Sigmoid colon (tissue), 7 donors: ENCODE data around the gene DNAJC9. TPM values are rescaled to one million over a fixed set of nuclear protein-coding genes. Genes with fewer than 3 reads are reported as not detected.

ENCODE experiments used
- DNase-seq: peaks from one replicate; pipeline ENCODE4 v3.0.0-alpha.2; 2019
- H3K27ac ChIP-seq, 4 donors: fragments of 200-600 bp; sonication (generic); one replicate each; pipeline ENCODE4 v1.5.1; 2016 to 2019; ENCODE audit warnings: mild to moderate bottlenecking in 1 of 4
- H3K27me3 ChIP-seq, 3 donors: fragments of 200-600 bp; sonication (generic); one replicate each; pipeline ENCODE4 v1.5.1; 2019; ENCODE audit warnings: mild to moderate bottlenecking in 1 of 3
- H3K36me3 ChIP-seq, 4 donors: fragments of 200-600 bp; sonication (generic); one replicate each; pipeline ENCODE4 v1.5.1; 2016 to 2019
- H3K4me1 ChIP-seq, 4 donors: fragments of 200-600 bp; sonication (generic); one replicate each; pipeline ENCODE4 v1.5.1; 2017 to 2019
- H3K4me3 ChIP-seq, 4 donors: fragments of 200-600 bp; sonication (generic); one replicate each; pipeline ENCODE4 v1.5.1; 2017 to 2019; ENCODE audit warnings: mild to moderate bottlenecking in 2 of 4, moderate library complexity in 1 of 4
- H3K9me3 ChIP-seq, 4 donors: fragments of 200-600 bp in 3 of 4; sonication (generic) in 3 of 4; one replicate each; pipeline versions ENCODE4 v1.5.1 to v1.6.1; 2013 to 2019
- CTCF ChIP-seq, 4 experiments: fragments of 450-650 bp in 3 of 4; fragments of 200-600 bp in 1 of 4; IDR thresholded peaks; one replicate each; pipeline ENCODE4 v1.5.1; 2016 to 2019; ENCODE audit warnings: antibody characterized with exemption in 4 of 4, mild to moderate bottlenecking in 3 of 4, moderate library complexity in 2 of 4
- EP300 ChIP-seq, 4 donors: sonication (generic); formaldehyde crosslinking; IDR thresholded peaks; one replicate each; pipeline ENCODE4 v1.6.1; 2017; ENCODE audit warnings: antibody characterized with exemption in 4 of 4
- POLR2A ChIP-seq, 2 donors: fragments of 450-650 bp; IDR thresholded peaks; one replicate each; pipeline ENCODE4 v1.6.1; 2016; ENCODE audit warnings: antibody characterized with exemption in 2 of 2, mild to moderate bottlenecking in 2 of 2, moderate library complexity in 2 of 2
- POLR2AphosphoS5 ChIP-seq, 4 donors: sonication (generic); formaldehyde crosslinking; IDR thresholded peaks; one replicate each; pipeline ENCODE4 v1.6.1; 2017; ENCODE audit warnings: antibody characterized with exemption in 4 of 4
- WGBS, 2 donors: extraction: QIAGEN DNeasy Blood & Tissue Kit; methylation state at CpG; one replicate each; pipeline ENCODE4 v1.1.7; 2013; 5-methylcytosine and 5-hydroxymethylcytosine counted together
- intact Hi-C: fragments of 100-400 bp; cut with DNase I; formaldehyde crosslinking; loops from one replicate; pipeline ENCODE4 v1.15.1; 2023
- polyA plus RNA-seq, 3 donors: library from polyadenylated mRNA; stranded (reverse); fragments of 200-250 nt; gene quantifications; one replicate each; pipeline ENCODE4 v1.2.3, GENCODE V29; 2013
- total RNA-seq, 4 donors: library from RNA; depleted of rRNA; stranded (reverse); fragments of >200 nt; gene quantifications; one replicate each; pipeline ENCODE4 v1.1.0, GENCODE V29; 2016
- donor health status: healthy with polysubstance abuse.
- donor health status: Bipolar disorder and iron deficiency.
- donor health status: healthy.

DNAJC9 gene
- total and polyA plus RNA-seq, 7 donors = 7.8 to 22.1 (median 13.5) TPM

- 99 to 100% methylated on average over 1 of the region's 1 CpG for WGBS, 2 donors
- no peak for TF ChIP-seq POLR2AphosphoS5 (IDR thresholded peaks at IDR 0.05)
- TF ChIP-seq EP300 (IDR thresholded peaks at IDR 0.05) = no peak
- TF ChIP-seq POLR2A (IDR thresholded peaks at IDR 0.05) = no peak
- TF ChIP-seq CTCF (IDR thresholded peaks at IDR 0.05) = no peak
- no peaks in the 10 kb centered on the region for H3K27me3 ChIP-seq
Measured at GRCh38 chr10:73215749-73216148, 31.3 kb downstream of the DNAJC9 start.

GRCh38 chr10:73211106-73211811 is 35.8 kb downstream of the DNAJC9 start:
- Histone ChIP-seq H3K9me3 (no peaks in the 10 kb centered on the region), H3K27ac (no peak overlapping the region), H3K36me3 (peaks cover 0 to 18% (median under 1%) of the 10 kb centered on the region in 4 donors), H3K4me3 (no peak overlapping the region), H3K27me3 (no peaks in the 10 kb centered on the region), H3K4me1 (no peaks in the 10 kb centered on the region)
- TF ChIP-seq POLR2AphosphoS5 (IDR thresholded peaks at IDR 0.05) = no peak
- no peak for TF ChIP-seq POLR2A (IDR thresholded peaks at IDR 0.05)
- no peak for TF ChIP-seq EP300 (IDR thresholded peaks at IDR 0.05)
- no peak for TF ChIP-seq CTCF (IDR thresholded peaks at IDR 0.05)
- WGBS, 2 donors = 74 to 90% methylated on average over 4 of the region's 4 CpGs
- no peak for DNase-seq
- intact Hi-C loops = no loop called here

More at GRCh38 chr10:73215749-73216148, 31.3 kb downstream of the DNAJC9 start:
- intact Hi-C loops = no loop called here
- no peak for DNase-seq
- no peak overlapping the region for H3K27ac ChIP-seq
- no peaks in the 10 kb centered on the region for H3K9me3 ChIP-seq
- H3K36me3 ChIP-seq = peaks cover 0 to 36% (median 10%) of the 10 kb centered on the region in 4 donors
- no peaks in the 10 kb centered on the region for H3K4me1 ChIP-seq
- H3K4me3 ChIP-seq = no peak overlapping the region

- Histone ChIP-seq H3K4me3 (no peak overlapping the region), H3K4me1 (no peaks in the 10 kb centered on the region), H3K27ac (no peak overlapping the region), H3K9me3 (no peaks in the 10 kb centered on the region), H3K36me3 (peaks cover 0 to 18% (median 0%) of the 10 kb centered on the region in 4 donors), H3K27me3 (no peaks in the 10 kb centered on the region)
- DNase-seq = no peak
- intact Hi-C loops = no loop called here
- no peak for TF ChIP-seq POLR2AphosphoS5 (IDR thresholded peaks at IDR 0.05)
- no peak for TF ChIP-seq CTCF (IDR thresholded peaks at IDR 0.05)
- TF ChIP-seq EP300 (IDR thresholded peaks at IDR 0.05) = no peak
- TF ChIP-seq POLR2A (IDR thresholded peaks at IDR 0.05) = no peak
- WGBS, 2 donors = 95 to 96% methylated on average over 3 of the region's 3 CpGs
Measured at GRCh38 chr10:73210395-73211105, 36.5 kb downstream of the DNAJC9 start.

- DNase-seq = no peak
- no peak overlapping the region for H3K4me3 ChIP-seq
- H3K36me3 ChIP-seq = peaks cover 0 to 18% (median 0%) of the 10 kb centered on the region in 4 donors
- H3K9me3 ChIP-seq = no peaks in the 10 kb centered on the region
- H3K27me3 ChIP-seq = no peaks in the 10 kb centered on the region
- intact Hi-C loops = no loop called here
- H3K27ac ChIP-seq = no peak overlapping the region
- TF ChIP-seq POLR2A (IDR thresholded peaks at IDR 0.05) = no peak
- no peak for TF ChIP-seq POLR2AphosphoS5 (IDR thresholded peaks at IDR 0.05)
- no peak for TF ChIP-seq EP300 (IDR thresholded peaks at IDR 0.05)
- no peak for TF ChIP-seq CTCF (IDR thresholded peaks at IDR 0.05)
- no peaks in the 10 kb centered on the region for H3K4me1 ChIP-seq
- 69 to 72% methylated on average over 1 of the region's 1 CpG for WGBS, 2 donors
Measured at GRCh38 chr10:73209705-73210104, 37.4 kb downstream of the DNAJC9 start.
